OCI-LY7 (cell line): ENCODE data around the gene MAPRE3.

Source experiments
- CTCF ChIP-seq: fragments of 200-600 bp; sonication (generic); conservative IDR thresholded peaks from 2 replicates; pipeline ENCODE4 v1.5.1; 2014; ENCODE audit warnings: mild to moderate bottlenecking, antibody characterized with exemption, low read length, moderate library complexity, mixed read lengths
- EZH2phosphoT487 ChIP-seq: fragments of 200-600 bp; sonication (generic); IDR thresholded peaks from 2 replicates; pipeline ENCODE4 v1.6.1; 2018; ENCODE audit warnings: low read depth, borderline replicate concordance, mild to moderate bottlenecking, mixed run types, antibody characterized with exemption, low read length, moderate library complexity, mixed read lengths

- TF ChIP-seq CTCF: no peak
- no peak for TF ChIP-seq EZH2phosphoT487
These were observed 72.7 kb downstream of the MAPRE3 start for GRCh38 chr2:27042985-27043634.
